IPS-20b (cell line): ENCODE data around the gene FDX1.

Source experiments
- H3K27ac ChIP-seq: one replicate; pipeline ENCODE4 v1.5.1; 2013; ENCODE audit warnings: low read length
- H3K27me3 ChIP-seq: 2 replicates; pipeline ENCODE4 v1.6.1; 2013; ENCODE audit warnings: mild to moderate bottlenecking, low read length, inconsistent platforms; ENCODE audit not compliant: insufficient read depth
- H3K36me3 ChIP-seq: 2 replicates; pipeline ENCODE4 v1.6.1; 2013; ENCODE audit warnings: low read depth, mild to moderate bottlenecking, inconsistent platforms, low read length, moderate library complexity; ENCODE audit not compliant: insufficient read depth
- H3K4me1 ChIP-seq: 2 replicates; pipeline ENCODE4 v1.6.1; 2013; ENCODE audit warnings: mild to moderate bottlenecking, control low read depth, inconsistent platforms, low read length, moderate library complexity; ENCODE audit not compliant: insufficient read depth
- H3K4me3 ChIP-seq: 2 replicates; pipeline ENCODE4 v1.5.1; 2013; ENCODE audit warnings: mild to moderate bottlenecking, low read length, inconsistent platforms
- H3K9ac ChIP-seq: 2 replicates; pipeline ENCODE4 v1.6.1; 2013; ENCODE audit warnings: low read depth, mild to moderate bottlenecking, inconsistent platforms, low read length, moderate library complexity
- H3K9me3 ChIP-seq: 2 replicates; pipeline ENCODE4 v1.6.1; 2013; ENCODE audit warnings: mild to moderate bottlenecking, low read depth, low read length, inconsistent platforms; ENCODE audit not compliant: insufficient read depth

FDX1 gene

GRCh38 chr11:110452720-110453119, 23.0 kb downstream of the FDX1 start:
- Histone ChIP-seq H3K27me3 (no peaks in the 10 kb centered on the region), H3K36me3 (no peaks in the 10 kb centered on the region), H3K4me1 (no peaks in the 10 kb centered on the region), H3K9me3 (no peaks in the 10 kb centered on the region), H3K27ac (no peak overlapping the region), H3K4me3 (no peak overlapping the region), H3K9ac (no peak overlapping the region)

GRCh38 chr11:110453684-110454354, 24.1 kb downstream of the FDX1 start:
- no peak overlapping the region for H3K27ac ChIP-seq
- H3K4me1 ChIP-seq = no peaks in the 10 kb centered on the region
- H3K9me3 ChIP-seq = no peaks in the 10 kb centered on the region
- no peaks in the 10 kb centered on the region for H3K36me3 ChIP-seq
- H3K4me3 ChIP-seq = no peak overlapping the region
- H3K27me3 ChIP-seq = no peaks in the 10 kb centered on the region
- H3K9ac ChIP-seq = no peak overlapping the region

GRCh38 chr11:110454609-110455008, 24.9 kb downstream of the FDX1 start:
- no peak overlapping the region for H3K9ac ChIP-seq
- no peak overlapping the region for H3K27ac ChIP-seq
- H3K4me1 ChIP-seq = no peaks in the 10 kb centered on the region
- no peaks in the 10 kb centered on the region for H3K9me3 ChIP-seq
- H3K4me3 ChIP-seq = no peak overlapping the region
- no peaks in the 10 kb centered on the region for H3K27me3 ChIP-seq
- no peaks in the 10 kb centered on the region; the same call in 1 of the 2 replicates for H3K36me3 ChIP-seq

GRCh38 chr11:110455718-110456117, 26.0 kb downstream of the FDX1 start:
- Histone ChIP-seq H3K36me3 (no peaks in the 10 kb centered on the region; the same call in 1 of the 2 replicates), H3K9me3 (no peaks in the 10 kb centered on the region), H3K4me1 (no peaks in the 10 kb centered on the region), H3K27ac (no peak overlapping the region), H3K4me3 (no peak overlapping the region), H3K27me3 (no peaks in the 10 kb centered on the region), H3K9ac (no peak overlapping the region)

- Histone ChIP-seq H3K4me1 (no peaks in the 10 kb centered on the region), H3K27me3 (no peaks in the 10 kb centered on the region), H3K27ac (no peak overlapping the region), H3K9me3 (no peaks in the 10 kb centered on the region), H3K36me3 (no peaks in the 10 kb centered on the region; the same call in 1 of the 2 replicates), H3K9ac (no peak overlapping the region), H3K4me3 (no peak overlapping the region)
These were observed 33.4 kb downstream of the FDX1 start for GRCh38 chr11:110463153-110463552.

GRCh38 chr11:110465231-110465630, 35.5 kb downstream of the FDX1 start:
- no peaks in the 10 kb centered on the region for H3K9me3 ChIP-seq
- no peaks in the 10 kb centered on the region for H3K4me1 ChIP-seq
- no peak overlapping the region for H3K4me3 ChIP-seq
- H3K36me3 ChIP-seq = no peaks in the 10 kb centered on the region; the same call in 1 of the 2 replicates
- no peaks in the 10 kb centered on the region for H3K27me3 ChIP-seq
- no peak overlapping the region for H3K9ac ChIP-seq
- no peak overlapping the region for H3K27ac ChIP-seq

GRCh38 chr11:110467556-110467955, 37.8 kb downstream of the FDX1 start:
- H3K27me3 ChIP-seq = no peaks in the 10 kb centered on the region
- no peaks in the 10 kb centered on the region for H3K9me3 ChIP-seq
- H3K4me3 ChIP-seq = no peak overlapping the region
- H3K36me3 ChIP-seq = no peaks in the 10 kb centered on the region; the same call in 1 of the 2 replicates
- H3K4me1 ChIP-seq = no peaks in the 10 kb centered on the region
- no peak overlapping the region for H3K27ac ChIP-seq
- no peak overlapping the region for H3K9ac ChIP-seq

- no peak overlapping the region for H3K27ac ChIP-seq
- no peaks in the 10 kb centered on the region for H3K9me3 ChIP-seq
- H3K27me3 ChIP-seq = no peaks in the 10 kb centered on the region
- H3K4me1 ChIP-seq = no peaks in the 10 kb centered on the region
- no peaks in the 10 kb centered on the region; the same call in 1 of the 2 replicates for H3K36me3 ChIP-seq
- H3K9ac ChIP-seq = no peak overlapping the region
- H3K4me3 ChIP-seq = no peak overlapping the region
These were observed 38.4 kb downstream of the FDX1 start for GRCh38 chr11:110468121-110468520.

GRCh38 chr11:110469127-110469526, 39.4 kb downstream of the FDX1 start:
- no peaks in the 10 kb centered on the region; the same call in 1 of the 2 replicates for H3K36me3 ChIP-seq
- peaks cover 4% of the 10 kb centered on the region; the same call in 1 of the 2 replicates for H3K4me1 ChIP-seq
- no peak overlapping the region for H3K27ac ChIP-seq
- H3K27me3 ChIP-seq = no peaks in the 10 kb centered on the region
- no peaks in the 10 kb centered on the region for H3K9me3 ChIP-seq
- H3K9ac ChIP-seq = no peak overlapping the region
- no peak overlapping the region for H3K4me3 ChIP-seq

- H3K9me3 ChIP-seq = no peaks in the 10 kb centered on the region
- H3K9ac ChIP-seq = no peak overlapping the region
- no peak overlapping the region for H3K4me3 ChIP-seq
- peaks cover 10% of the 10 kb centered on the region; the same call in 1 of the 2 replicates for H3K4me1 ChIP-seq
- no peak overlapping the region for H3K27ac ChIP-seq
- H3K36me3 ChIP-seq = no peaks in the 10 kb centered on the region
- H3K27me3 ChIP-seq = no peaks in the 10 kb centered on the region
These were observed 41.0 kb downstream of the FDX1 start for GRCh38 chr11:110470716-110471115.

- no peaks in the 10 kb centered on the region for H3K9me3 ChIP-seq
- H3K4me3 ChIP-seq = no peak overlapping the region
- H3K9ac ChIP-seq = no peak overlapping the region
- H3K4me1 ChIP-seq = peaks cover 10% of the 10 kb centered on the region; the same call in 1 of the 2 replicates
- H3K36me3 ChIP-seq = no peaks in the 10 kb centered on the region
- H3K27me3 ChIP-seq = no peaks in the 10 kb centered on the region
- H3K27ac ChIP-seq = no peak overlapping the region
These were observed 41.6 kb downstream of the FDX1 start for GRCh38 chr11:110471371-110471770.

GRCh38 chr11:110472858-110473257, 43.1 kb downstream of the FDX1 start:
- no peaks in the 10 kb centered on the region for H3K9me3 ChIP-seq
- H3K36me3 ChIP-seq = no peaks in the 10 kb centered on the region
- H3K9ac ChIP-seq = no peak overlapping the region
- no peak overlapping the region for H3K4me3 ChIP-seq
- H3K4me1 ChIP-seq = peaks cover 10% of the 10 kb centered on the region; the same call in 1 of the 2 replicates
- no peak overlapping the region for H3K27ac ChIP-seq
- H3K27me3 ChIP-seq = no peaks in the 10 kb centered on the region
